GM18907 (cell line): ENCODE results near the gene ARHGDIA.

Source experiments
- ATAC-seq: cut with Tn5 transposase; IDR thresholded peaks from one replicate; pipeline ENCODE4 v1.9.1; 2021; ENCODE audit warnings: mild to moderate bottlenecking, moderate library complexity; ENCODE audit not compliant: unreplicated experiment

The ARHGDIA gene

GRCh38 chr17:81888988-81889595, 18.0 kb upstream of the ARHGDIA start:
- no peak for ATAC-seq

- ATAC-seq, result no peak
Measured at GRCh38 chr17:81888105-81888987, 17.2 kb upstream of the ARHGDIA start.

DNA sequence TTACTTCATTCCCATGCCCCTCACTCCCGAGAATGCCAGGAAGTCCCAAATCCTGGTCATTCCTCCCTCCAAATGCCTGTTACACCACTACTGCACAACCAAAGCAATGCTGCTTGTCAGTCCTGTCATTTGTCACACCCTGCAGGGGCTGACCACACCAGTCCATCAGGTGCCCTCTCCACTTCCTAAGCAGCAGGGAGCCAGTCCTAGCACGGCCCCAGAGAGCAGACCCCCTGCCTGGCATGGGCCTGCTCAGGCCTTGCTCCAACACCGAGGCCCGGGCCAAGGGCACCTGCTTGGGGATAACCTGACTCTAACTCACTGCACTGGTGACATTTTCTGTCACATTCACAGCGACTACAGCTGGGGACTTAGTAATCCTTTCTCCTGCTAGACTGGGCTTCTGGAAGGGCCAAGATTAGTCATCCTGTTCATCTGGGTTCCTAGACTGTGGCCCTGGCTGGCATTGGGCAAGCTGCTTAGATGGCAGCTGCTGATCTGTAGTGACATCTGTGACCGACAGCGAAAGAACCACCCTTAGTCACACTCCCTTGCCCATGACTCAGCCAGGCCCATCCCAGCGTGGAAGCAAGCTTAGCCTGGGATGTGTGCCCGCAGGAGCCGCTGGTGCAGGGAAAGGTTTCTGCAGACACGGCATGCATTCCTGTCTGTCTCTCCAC, 14.9 kb upstream of the ARHGDIA start:
- no peak for ATAC-seq

DNA sequence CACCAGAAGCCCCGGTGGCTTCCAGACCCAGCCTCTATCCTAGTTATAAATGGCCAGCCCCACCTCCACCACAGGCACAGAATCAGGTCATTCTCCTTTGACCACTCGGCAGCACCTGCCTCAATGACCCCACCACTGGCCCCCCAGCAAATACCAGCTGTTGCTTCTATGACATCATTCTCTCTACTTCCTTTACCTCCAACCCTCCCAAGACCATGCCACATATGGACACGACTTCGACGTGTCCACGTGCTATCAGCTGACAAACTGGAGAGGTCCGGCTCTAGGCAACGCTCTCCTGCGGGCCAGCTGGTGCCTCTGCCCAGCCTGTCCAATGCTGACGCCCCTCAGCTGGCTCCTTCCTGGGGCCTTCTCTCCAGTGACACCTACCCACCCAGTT, 14.3 kb upstream of the ARHGDIA start:
- ATAC-seq, result no peak

DNA sequence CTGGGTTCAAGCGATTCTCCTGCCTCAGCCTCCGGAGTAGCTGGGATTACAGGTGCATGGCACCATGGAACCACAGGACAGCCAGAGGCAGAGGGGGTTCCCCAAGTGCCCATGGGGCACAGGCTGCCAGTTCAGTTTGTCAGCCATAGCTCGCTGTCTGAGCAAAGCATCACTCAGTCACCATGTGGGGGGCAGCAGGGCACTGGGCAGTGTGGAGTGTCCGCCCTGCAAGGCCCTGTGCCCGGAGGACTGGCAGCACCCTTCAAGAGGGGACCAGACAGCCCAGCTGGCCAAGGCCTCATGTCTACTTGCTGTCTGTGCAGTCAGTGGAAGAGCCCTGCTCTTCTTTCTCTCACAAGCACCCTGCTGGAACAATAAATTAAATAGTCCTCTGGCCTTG, 13.8 kb upstream of the ARHGDIA start:
- ATAC-seq, result no peak

GRCh38 chr17:81884520-81884919, 13.4 kb upstream of the ARHGDIA start:
- no peak for ATAC-seq

DNA sequence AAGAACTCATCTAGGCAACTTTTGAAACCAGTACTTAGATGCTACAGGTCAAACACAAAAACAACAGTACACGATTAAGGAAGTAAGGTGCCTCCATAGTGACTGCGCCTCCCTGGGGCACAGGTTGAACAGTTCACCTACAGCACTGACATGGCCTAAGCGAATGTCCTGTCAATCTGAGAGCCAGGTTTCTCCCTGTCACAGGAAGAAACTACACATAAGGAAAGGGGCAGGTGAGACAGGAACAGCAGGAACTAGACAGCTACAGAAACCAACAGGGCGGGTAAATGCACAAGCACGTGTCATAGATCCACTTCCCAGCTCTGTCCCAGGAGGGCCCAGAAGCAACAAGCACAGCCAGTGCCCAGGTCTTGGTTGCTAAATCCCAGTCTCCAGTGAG, 8.0 kb upstream of the ARHGDIA start:
- ATAC-seq, result no peak

GRCh38 chr17:81878294-81878693, 7.2 kb upstream of the ARHGDIA start:
- no peak for ATAC-seq

GRCh38 chr17:81877569-81877968, 6.4 kb upstream of the ARHGDIA start:
- no peak for ATAC-seq

DNA sequence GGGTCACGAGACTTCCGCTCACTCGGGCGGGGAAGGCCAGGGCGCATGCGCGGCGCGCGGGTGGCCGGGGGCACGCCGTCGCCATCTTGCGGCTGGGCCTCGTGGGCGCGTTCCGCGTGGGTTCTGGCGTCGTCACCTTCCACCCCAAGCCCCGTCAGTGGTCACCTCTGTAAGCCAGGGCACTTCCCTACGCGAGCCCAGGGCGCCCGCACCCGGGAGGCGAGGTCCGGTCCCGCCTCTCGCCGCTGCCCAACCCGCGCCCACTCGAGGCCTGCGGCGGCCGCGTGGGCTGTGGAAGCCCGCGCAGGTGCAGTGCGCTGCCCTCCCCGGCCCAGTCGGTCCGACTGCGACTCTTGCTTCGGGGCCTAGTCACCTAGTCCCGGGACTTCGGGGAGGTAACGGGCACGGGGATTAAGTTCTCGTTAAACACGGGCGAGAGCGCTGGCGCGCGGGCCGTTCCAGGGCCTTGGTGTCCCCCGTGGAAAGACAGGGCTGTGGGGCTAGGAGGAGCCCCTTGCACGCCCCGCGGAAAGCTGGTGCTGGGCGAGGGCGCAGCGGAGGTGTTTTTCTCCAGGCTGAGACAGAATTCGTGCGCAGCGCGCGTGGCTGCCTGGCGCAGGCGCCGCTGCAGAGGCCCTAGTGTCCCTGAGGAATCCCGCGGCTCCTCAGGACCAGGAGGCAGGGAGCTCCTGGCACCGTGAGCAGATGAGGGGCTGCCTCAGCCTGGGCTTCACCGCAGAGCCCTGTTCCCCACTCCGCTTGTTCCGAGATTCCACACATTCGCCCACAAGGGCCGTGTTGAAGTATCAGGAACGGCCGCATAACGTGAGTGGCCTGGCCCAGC, 472 bp upstream of the ARHGDIA start:
- ATAC-seq, result peak; percentile 50

- no peak for ATAC-seq
Measured at GRCh38 chr17:81870131-81870980, 781 bp downstream of the ARHGDIA start.

DNA sequence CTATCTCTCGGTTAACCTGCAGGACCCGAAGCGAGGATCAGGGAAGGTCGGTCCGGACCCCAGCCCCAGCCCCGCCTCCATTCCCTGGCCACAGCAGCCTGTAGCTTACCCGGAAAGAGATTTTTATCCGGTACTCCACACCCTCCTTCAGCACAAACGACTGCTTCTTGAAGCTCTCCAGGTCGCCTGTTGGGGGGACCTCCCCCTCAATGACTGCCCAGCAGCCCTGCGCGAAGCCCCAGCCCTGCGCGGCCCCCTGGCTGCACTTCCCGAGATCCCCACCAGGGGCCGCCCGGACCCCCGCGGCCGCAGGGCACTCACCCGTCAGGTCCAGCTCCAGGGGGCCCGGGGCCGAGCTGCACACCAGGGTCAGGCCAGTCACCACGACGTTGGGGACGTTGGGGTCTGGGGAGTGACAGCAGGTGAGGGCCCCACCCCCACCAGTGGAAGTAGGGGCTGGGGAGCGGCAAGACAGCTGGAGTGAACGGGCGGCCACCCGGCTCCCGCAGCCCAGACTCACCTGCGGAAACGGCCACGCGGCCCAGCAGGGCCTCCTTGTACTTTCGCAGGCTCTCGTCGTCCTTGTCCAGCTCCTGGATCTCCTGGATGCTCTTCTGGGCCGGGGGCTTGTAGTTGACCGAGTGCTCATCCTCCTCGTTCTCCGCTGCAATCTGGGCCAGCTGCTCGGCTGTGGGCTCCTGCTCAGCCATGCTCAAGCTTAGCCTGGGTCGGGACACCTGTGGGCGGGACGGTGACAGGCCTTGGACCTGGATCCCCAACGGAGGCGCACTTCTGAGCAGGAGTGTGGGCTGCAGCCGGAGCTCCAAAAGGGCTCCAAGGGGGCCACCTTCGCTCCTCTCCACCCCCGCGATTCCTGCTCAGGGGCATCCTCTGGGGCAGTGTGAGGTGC, 1.7 kb downstream of the ARHGDIA start:
- ATAC-seq, result no peak

GRCh38 chr17:81868674-81869220, 2.4 kb downstream of the ARHGDIA start:
- ATAC-seq, result no peak

DNA sequence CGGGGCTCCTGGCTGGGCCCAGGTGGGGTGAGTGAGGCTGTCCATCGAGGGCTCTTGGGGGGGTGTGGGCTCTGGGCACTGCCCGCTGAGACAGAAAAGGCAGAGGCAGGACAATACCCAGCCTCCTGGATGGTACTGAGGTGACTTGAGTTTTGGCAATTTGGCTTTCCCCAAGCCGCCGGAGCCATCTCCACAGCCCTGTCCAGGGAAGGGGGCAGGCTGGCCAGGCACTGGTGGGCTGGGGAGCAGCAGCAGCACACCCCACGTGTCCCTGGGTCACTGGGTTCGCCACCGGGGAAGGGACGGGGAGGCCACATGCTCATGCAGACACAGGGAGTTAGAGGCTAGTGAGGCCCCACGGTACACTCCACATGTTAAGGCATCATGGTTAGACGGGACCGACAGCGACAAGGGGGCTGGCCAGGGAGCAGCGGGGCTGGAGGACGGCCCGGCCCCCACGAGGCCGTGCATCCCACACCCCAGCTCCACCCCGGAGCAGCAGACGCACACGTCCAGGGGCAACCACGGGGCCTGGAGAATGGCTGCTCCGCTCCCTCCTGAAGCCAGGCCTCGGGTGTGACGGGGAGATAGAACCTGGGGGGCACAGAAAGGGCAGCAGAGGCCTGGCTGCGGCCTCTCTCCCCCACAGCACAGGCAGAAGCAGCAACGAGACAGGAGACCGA, 3.0 kb downstream of the ARHGDIA start:
- ATAC-seq, result no peak

GRCh38 chr17:81867170-81867990, 3.8 kb downstream of the ARHGDIA start:
- ATAC-seq, result no peak

DNA sequence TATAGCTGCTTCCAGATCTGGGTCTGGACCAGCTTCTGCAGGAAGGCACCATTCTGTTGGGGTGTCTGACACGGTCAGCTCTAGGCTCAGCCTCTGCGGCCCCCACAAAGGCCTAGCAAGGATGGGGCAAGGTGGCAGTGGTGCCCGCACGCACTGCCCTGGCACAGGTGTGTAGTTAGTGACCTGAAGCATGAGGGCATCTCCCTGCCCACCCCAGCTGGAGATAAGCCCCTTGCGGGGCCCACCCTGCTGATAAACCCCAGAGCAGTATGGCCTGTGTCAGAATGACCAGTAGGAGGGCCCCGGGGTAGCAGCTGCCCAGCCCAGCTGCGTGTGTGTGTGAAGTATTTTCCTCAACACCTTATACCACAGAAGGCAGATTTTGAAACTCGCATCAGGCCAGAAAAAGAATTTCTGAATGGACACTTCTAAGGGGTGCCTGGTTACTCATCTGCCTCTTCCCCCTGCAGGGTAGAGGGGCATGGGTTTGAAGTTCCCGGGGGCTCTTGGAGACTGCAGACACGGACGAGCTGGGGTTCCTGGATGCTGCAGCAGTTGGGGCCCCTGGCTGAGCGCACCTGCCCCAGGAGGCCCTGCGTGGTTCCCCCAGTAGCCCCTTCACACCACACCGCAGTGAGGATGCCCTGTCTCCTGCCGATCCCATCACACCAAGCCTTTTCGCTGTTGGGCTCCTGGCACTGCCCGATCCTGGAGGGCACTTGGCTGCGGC, 4.5 kb downstream of the ARHGDIA start:
- no peak for ATAC-seq
